Stimulated activated CD4-positive, alpha-beta T cell treated with anti-CD3 and anti-CD28 coated beads, Interleukin-4, amount 100 ng/mL, for 4 hours (primary cell): ENCODE results near the gene DCDC1.
"Not testable (repeated sequence)": the region's sequence is repeated elsewhere in the genome, so short reads cannot be mapped to it uniquely, and the experiment has no call there.

Source experiments
- DNase-seq, 2 experiments: peaks; one replicate each; pipeline ENCODE4 v3.0.0-alpha.2; 2020

DCDC1 gene

GRCh38 chr11:30984442-30984816 lies 385.1 kb downstream of the DCDC1 start:
- DNase-seq: no peak

DNA sequence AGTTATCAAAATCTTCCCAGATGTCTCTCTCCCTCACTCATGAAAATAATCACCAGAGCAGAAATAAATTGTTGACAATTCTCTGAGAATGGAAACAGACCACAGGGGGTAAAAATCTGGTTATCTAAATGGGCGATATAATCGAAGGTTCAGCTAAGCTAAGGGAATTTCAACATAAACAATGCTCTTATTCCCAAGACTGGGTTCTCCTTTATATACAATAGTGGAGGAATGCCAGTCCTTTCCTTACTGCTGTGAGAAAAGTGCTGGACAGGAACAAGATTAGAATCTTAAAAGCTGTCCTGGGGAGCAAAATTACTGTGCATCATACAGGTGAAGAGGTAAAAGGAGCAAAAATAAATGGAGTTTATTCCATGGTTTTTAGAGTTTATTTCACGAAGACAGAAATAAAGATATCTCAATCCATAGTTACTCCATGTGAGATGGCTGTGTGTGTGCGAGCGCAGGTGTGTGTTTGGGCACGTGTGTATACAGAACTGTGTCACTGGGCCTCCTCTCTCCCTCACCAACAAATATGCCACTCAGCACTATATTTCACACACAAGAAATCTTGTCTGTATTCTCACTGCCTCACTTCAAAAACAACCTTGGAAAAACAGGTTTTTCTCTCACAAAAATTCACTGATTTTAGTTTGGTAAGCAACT lies 385.6 kb downstream of the DCDC1 start:
- DNase-seq: no peak

- no peak for DNase-seq
Measured at GRCh38 chr11:30983143-30983542, 386.4 kb downstream of the DCDC1 start.

GRCh38 chr11:30967579-30967978 lies 402.0 kb downstream of the DCDC1 start:
- DNase-seq: no peak

- DNase-seq: no peak
Measured at GRCh38 chr11:30960387-30960992, 409.0 kb downstream of the DCDC1 start.

DNA sequence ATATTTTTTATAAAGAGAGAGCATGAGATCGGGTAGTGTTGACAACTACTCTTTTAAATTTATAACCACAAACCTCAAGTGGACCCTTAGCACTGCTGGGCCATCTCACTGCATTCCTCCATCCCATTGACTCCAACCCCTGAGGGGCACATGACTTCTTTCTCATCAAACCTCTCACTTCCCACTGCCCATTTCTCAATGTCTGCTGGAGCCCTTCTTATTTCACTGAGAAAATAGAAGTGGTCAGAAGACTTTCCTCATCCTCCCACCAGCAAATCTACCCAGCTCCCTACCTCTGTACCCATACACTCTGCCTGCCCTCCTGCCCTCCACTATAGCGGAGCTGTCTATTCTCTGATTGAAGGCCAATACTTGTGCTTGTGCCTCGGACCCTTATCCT lies 412.8 kb downstream of the DCDC1 start:
- DNase-seq: no peak

DNA sequence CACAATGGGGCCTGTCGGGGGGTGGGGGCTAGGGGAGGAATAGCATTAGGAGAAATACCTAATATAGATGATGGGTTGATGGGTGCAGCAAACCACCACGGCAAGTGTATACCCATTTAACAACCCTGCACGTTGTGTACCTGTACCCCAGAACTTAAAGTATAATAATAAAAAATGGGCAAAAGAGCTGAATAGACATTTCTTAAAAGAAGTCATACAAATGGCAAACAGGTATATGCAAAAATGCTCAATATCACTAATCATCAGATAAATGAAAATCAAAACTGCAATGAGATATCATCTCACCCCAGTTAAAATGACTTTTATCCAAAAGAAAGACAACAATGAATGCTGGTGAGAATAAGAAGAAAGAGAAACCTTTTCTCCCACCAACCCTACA lies 419.7 kb downstream of the DCDC1 start:
- no peak for DNase-seq

DNA sequence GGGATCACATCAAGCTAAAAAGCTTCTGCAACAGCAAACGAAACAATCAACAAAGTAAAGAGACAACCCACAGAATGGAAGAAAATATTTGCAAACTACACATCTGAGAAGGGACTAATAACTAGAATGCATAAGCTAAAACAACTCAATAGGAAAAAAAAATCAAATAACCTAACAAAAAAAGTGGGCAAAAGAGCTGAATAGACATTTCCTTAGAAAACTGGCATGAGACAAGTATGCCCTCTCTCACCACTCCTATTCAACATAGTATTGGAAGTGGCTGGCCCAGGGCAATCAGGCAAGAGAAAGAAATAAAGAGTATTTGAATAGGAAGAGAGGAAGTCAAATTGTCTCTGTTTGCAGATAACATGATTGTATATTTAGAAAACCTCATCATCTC lies 421.8 kb downstream of the DCDC1 start:
- not testable (repeated sequence) for DNase-seq

- DNase-seq: no peak
Measured at GRCh38 chr11:30938810-30939209, 430.7 kb downstream of the DCDC1 start.

- no peak for DNase-seq
Measured at GRCh38 chr11:30938171-30938570, 431.4 kb downstream of the DCDC1 start.

- no peak for DNase-seq
Measured at GRCh38 chr11:30936491-30936890, 433.0 kb downstream of the DCDC1 start.

- DNase-seq: no peak
Measured at GRCh38 chr11:30935861-30936260, 433.7 kb downstream of the DCDC1 start.

GRCh38 chr11:30926130-30926529 lies 443.4 kb downstream of the DCDC1 start:
- DNase-seq: no peak

GRCh38 chr11:30921811-30922210 lies 447.7 kb downstream of the DCDC1 start:
- DNase-seq: no peak

DNA sequence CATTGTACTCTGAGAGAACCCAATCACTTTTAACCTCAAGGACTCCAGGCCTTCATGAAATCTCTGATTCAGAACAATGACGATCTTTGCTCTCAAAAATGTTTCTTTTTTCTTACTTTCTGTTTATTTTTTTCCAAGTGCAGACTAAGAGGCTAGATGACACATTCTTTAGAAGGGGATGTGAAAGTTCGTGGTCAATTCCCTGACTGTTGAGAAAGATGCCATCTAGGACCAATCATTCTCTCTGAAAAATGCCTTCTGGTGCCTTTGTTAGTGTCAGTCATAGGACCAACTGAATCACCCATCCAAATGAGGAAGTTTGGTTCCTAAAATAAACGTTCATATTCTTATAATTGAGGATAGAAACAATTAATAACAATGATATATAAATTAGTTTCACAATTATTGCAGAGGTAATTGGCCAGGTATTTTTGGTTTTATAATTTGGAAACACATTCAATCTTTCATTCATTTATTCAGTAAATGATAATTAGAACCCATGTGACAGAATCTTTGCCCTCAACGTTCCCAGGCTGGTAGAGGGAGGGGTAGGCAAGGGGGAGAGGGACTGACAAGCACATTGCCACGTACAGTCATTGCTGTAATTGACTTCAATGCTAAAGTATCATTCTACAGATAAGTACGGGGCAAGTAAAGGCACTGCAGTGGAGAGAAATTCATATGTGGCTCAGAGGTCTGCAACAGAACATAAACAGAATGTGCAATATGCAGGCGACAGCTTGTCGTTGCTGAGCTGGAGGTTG lies 450.0 kb downstream of the DCDC1 start:
- DNase-seq: no peak

- no peak for DNase-seq
Measured at GRCh38 chr11:30917859-30918478, 451.6 kb downstream of the DCDC1 start.

DNA sequence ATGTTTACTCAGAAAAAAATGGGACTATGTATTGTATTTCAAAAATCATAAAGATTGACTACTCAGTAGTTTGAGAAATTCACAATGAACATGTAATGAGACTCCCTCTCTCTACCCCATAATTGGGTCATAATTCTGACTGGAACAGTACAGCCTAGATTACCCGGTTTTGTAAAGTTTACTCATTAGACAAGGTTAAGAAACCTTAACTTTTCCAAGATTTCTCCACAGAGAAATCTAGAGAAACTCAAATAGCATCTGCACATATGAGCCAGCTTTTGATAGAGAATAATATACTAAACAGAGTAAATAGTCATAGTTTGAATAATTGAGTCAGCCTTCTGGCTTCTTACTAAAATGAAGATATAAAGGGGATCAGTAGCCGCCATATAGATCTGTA lies 452.3 kb downstream of the DCDC1 start:
- DNase-seq: no peak

- DNase-seq: no peak
Measured at GRCh38 chr11:30916764-30917163, 452.8 kb downstream of the DCDC1 start.

DNA sequence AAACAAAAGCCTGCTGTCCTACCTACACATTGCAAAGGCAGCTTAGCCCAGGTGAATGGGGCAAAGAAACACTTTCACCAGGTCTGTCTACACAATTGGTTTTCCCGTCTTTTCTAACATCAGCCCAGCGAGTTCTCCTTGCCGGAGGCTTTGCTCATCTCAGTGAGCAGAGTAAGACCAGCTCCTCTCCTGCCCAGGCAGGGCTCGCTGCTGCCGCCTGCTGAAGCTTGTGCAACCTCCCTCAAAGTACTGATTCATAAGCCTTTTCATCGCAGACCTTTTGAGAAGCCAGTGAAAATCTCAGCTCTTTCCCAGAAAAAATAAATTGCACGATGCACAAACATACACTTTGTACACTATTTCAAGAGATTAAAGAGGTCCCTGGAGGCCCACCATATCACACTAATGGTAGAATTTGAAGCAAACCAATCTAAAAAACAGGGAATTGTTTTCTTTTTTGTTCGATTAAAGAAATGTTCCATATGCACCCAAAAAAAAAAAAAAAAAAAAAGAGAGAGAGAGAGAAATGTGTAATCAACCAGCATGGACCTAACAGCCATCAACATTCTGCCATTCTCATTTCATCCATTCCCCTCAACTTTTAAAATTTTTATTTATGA lies 455.3 kb downstream of the DCDC1 start:
- DNase-seq: no peak

GRCh38 chr11:30911247-30911646 lies 458.3 kb downstream of the DCDC1 start:
- no peak for DNase-seq

- no peak for DNase-seq
Measured at GRCh38 chr11:30908857-30909256, 460.7 kb downstream of the DCDC1 start.

DNA sequence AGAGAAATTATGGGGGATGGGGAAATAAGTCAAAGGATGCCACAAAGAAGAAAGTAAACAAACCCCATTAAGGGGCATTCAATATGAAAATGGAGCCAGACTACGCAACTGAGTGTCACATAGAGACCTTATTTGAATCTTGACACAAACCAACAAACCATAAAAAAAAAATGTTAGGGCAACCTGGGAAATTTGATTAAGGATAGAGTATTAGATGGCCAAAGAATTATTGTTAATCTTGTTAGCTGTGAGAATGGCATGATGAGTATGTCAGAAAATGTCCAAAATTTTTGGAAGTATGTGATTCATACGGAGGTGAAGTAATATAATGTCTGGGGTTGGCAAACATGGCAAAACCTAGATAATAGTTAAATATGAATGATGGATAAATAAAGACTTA lies 461.3 kb downstream of the DCDC1 start:
- no peak for DNase-seq

DNA sequence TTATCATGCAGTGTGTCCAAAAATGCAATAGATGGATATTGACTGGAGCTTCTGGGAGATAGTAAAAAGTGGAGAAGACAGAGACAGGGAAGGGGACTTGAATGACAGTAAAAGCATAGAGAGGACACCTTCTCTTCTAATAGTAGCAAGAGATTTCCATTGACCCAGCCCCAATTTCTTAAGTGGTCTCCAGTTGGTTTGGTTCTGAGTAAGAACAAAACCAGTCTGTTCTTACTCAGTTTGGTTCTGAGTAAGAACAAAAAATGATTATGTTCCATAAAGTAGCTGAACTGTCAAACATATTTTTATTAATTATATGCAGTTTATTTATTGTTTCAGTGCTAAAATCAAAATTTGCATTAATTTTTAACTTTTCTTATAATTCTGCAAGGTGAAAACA lies 466.6 kb downstream of the DCDC1 start:
- no peak for DNase-seq
